Measurements from ENCODE around the gene ZNF184. TPM values are rescaled to one million over a fixed set of nuclear protein-coding genes. Genes with fewer than 3 reads are reported as not detected.
"Not testable (repeated sequence)": the region's sequence is repeated elsewhere in the genome, so short reads cannot be mapped to it uniquely, and the experiment has no call there.

The ZNF184 gene
- total RNA-seq, 1 experiment from 2014 or later, result 8.8 TPM

DNA sequence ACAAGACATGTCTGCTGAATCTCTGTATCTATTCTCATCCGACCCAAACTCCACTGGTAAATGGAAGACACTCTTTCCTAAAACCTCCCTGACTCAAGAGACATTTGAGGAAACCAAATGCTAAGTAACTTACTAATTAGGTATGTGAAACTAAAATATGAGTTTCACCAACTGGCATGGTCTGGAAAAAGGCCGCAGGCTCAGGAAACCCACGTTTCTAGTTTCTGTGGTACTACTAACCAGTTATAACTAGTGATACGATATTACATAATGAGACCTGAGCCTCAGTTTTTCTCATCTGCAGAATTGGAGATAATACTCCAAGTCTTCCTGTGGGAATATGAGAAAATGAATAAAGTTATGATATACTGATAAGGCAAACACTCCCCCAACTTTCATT lies 44.4 kb downstream of the ZNF184 start:
- Histone ChIP-seq H3K4me3 (no peak overlapping the region), H4K20me1 (ENCODE audit: insufficient read depth) (no peaks in the 10 kb centered on the region), H3K36me3 (ENCODE audit: low read depth) (no peaks in the 10 kb centered on the region), H3K4me1 (replicated peaks; ENCODE audit: insufficient read depth) (no peaks in the 10 kb centered on the region), H3K79me2 (ENCODE audit: low read depth) (no peaks in the 10 kb centered on the region), H3F3A (ENCODE audit: insufficient read depth, low read depth) (no peaks in the 10 kb centered on the region), H3K9me3 (ENCODE audit: insufficient read depth, low read depth) (no peaks in the 10 kb centered on the region; the same call in 1 of the 2 replicates), H3K9me2 (ENCODE audit: insufficient read depth) (no peaks in the 10 kb centered on the region), H2AFZ (no peak overlapping the region), H3K4me2 (no peak overlapping the region), H3K27me3 (ENCODE audit: insufficient read depth, low read depth) (peaks cover 12% of the 10 kb centered on the region), H3K27ac (no peak overlapping the region)
- CTCF ChIA-PET, result no interaction called here
- no peak for TF ChIP-seq EZH2 (IDR thresholded peaks at IDR 0.05; ENCODE audit: low read depth)
- TF ChIP-seq, protein P1, sequence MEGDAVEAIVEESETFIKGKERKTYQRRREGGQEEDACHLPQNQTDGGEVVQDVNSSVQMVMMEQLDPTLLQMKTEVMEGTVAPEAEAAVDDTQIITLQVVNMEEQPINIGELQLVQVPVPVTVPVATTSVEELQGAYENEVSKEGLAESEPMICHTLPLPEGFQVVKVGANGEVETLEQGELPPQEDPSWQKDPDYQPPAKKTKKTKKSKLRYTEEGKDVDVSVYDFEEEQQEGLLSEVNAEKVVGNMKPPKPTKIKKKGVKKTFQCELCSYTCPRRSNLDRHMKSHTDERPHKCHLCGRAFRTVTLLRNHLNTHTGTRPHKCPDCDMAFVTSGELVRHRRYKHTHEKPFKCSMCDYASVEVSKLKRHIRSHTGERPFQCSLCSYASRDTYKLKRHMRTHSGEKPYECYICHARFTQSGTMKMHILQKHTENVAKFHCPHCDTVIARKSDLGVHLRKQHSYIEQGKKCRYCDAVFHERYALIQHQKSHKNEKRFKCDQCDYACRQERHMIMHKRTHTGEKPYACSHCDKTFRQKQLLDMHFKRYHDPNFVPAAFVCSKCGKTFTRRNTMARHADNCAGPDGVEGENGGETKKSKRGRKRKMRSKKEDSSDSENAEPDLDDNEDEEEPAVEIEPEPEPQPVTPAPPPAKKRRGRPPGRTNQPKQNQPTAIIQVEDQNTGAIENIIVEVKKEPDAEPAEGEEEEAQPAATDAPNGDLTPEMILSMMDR (conservative IDR thresholded peaks at IDR 0.05), result no peak
- intact Hi-C loops (cut with micrococcal nuclease; ENCODE audit: unreplicated experiment), result no loop called here
- POLR2A ChIA-PET (ENCODE audit: unreplicated experiment), result no interaction called here
- no TSS peak for BruUV-seq (replicated peaks)
- DNase-seq, result no peak

DNA sequence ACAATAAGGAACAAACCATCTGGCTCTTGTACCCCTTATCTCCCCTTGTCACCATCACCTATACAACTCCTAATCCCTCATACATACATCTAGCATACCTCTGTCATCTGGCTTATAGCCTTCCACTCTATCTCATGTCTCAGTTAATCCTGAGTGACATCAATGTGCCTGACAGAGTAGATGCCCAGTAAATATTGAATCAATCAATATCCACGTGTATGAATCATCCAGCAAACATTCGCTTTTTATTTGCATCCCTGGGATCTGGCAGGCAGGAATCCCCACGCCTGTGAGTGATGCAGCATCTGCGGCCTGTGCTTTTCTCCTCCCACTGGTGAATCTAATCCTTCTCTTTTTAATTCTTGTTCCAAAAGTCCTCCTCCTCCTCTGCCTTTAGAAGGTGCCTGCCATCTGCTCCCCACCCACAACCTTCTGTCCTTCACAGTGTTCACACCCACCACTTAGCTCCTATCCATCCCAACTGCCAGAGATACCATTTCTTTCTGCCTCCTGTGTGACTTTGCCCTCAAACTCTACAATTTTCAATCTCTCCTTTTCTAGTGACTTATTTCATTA lies 46.8 kb downstream of the ZNF184 start:
- TF ChIP-seq, protein P1 (conservative IDR thresholded peaks at IDR 0.05), result no peak
- TF ChIP-seq EZH2 (IDR thresholded peaks at IDR 0.05; ENCODE audit: low read depth), result no peak
- Histone ChIP-seq H3K27me3 (ENCODE audit: insufficient read depth, low read depth) (peaks cover 24% of the 10 kb centered on the region), H3K27ac (no peak overlapping the region), H3K36me3 (ENCODE audit: low read depth) (no peaks in the 10 kb centered on the region), H3F3A (ENCODE audit: insufficient read depth, low read depth) (no peaks in the 10 kb centered on the region), H3K4me1 (replicated peaks; ENCODE audit: insufficient read depth) (no peaks in the 10 kb centered on the region), H3K4me3 (no peak overlapping the region), H3K9me2 (ENCODE audit: insufficient read depth) (no peaks in the 10 kb centered on the region), H2AFZ (no peak overlapping the region), H4K20me1 (ENCODE audit: insufficient read depth) (no peaks in the 10 kb centered on the region), H3K4me2 (no peak overlapping the region), H3K79me2 (ENCODE audit: low read depth) (no peaks in the 10 kb centered on the region), H3K9me3 (ENCODE audit: insufficient read depth, low read depth) (peaks cover 4% of the 10 kb centered on the region; the same call in 1 of the 2 replicates)
- CTCF ChIA-PET, result no interaction called here
- intact Hi-C loops (cut with micrococcal nuclease; ENCODE audit: unreplicated experiment), result no loop called here
- no TSS peak for BruUV-seq (replicated peaks)
- no peak for DNase-seq
- POLR2A ChIA-PET (ENCODE audit: unreplicated experiment), result no interaction called here

DNA sequence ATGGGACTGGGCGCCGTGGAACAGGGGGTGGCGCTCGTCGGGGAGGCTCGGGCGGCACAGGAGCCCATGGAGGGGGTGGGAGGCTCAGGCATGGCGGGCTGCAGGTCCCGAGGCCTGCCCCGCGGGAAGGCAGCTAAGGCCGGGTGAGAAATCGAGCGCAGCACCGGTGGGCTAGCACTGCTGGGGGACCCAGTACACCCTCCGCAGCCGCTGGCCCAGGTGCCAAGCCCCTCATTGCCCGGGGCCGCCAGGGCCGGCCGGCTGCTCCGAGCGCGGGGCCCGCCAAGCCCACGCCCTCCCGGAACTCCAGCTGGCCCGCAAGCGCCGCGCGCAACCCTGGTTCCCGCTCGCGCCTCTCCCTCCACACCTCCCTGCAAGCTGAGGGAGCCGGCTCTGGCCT lies 48.1 kb downstream of the ZNF184 start:
- H3K36me3 ChIP-seq (ENCODE audit: low read depth); DNase-seq; POLR2A ChIA-PET (ENCODE audit: unreplicated experiment); H3K79me2 ChIP-seq (ENCODE audit: low read depth); H3K4me1 ChIP-seq (replicated peaks; ENCODE audit: insufficient read depth); H3K4me2 ChIP-seq; H2AFZ ChIP-seq; H3F3A ChIP-seq (ENCODE audit: insufficient read depth, low read depth); H3K27ac ChIP-seq; H3K4me3 ChIP-seq; CTCF ChIA-PET; H3K9me2 ChIP-seq (ENCODE audit: insufficient read depth); BruUV-seq (replicated peaks); intact Hi-C loops (cut with micrococcal nuclease; ENCODE audit: unreplicated experiment); H4K20me1 ChIP-seq (ENCODE audit: insufficient read depth); H3K9me3 ChIP-seq (ENCODE audit: insufficient read depth, low read depth): not testable (repeated sequence)
- peaks cover 34% of the 10 kb centered on the region for H3K27me3 ChIP-seq (ENCODE audit: insufficient read depth, low read depth)

Data from PC-9 (cell line).